GM12892 (cell line): Measurements from ENCODE around the gene MYO3B.

Experiments
- POLR2A ChIP-seq: IDR thresholded peaks from 2 replicates; pipeline ENCODE4 v1.6.1; 2011; ENCODE audit warnings: low read depth, low read length, control low read depth
- POLR2AphosphoS5 ChIP-seq: IDR thresholded peaks from 2 replicates; pipeline ENCODE4 v1.6.1; 2011; ENCODE audit warnings: low read depth, low read length, control low read depth
- TAF1 ChIP-seq: IDR thresholded peaks from 2 replicates; pipeline ENCODE4 v1.6.1; 2011; ENCODE audit warnings: low read depth, mild to moderate bottlenecking, control low read depth, low read length, borderline replicate concordance

GRCh38 chr2:170495896-170496295, 317.9 kb downstream of the MYO3B start:
- TF ChIP-seq POLR2A (no peak), TAF1 (no peak), POLR2AphosphoS5 (no peak)
